Fibroblast of villous mesenchyme (primary cell): ENCODE measurements around the gene COLEC11. TPM values are rescaled to one million over a fixed set of nuclear protein-coding genes. Genes with fewer than 3 reads are reported as not detected.
"Not testable (repeated sequence)": the region's sequence is repeated elsewhere in the genome, so short reads cannot be mapped to it uniquely, and the experiment has no call there.

Experiments
- DNase-seq: peaks from one replicate; pipeline ENCODE4 v3.0.0-alpha.2; 2010; ENCODE audit warnings: low read depth
- H3K4me3 ChIP-seq: 2 replicates; pipeline ENCODE4 v1.5.1; 2011; ENCODE audit warnings: low read depth, mild to moderate bottlenecking, low read length
- total RNA-seq: library from RNA; depleted of rRNA; stranded (reverse); fragments of >200 nt; gene quantifications from 2 replicates; pipeline ENCODE4 v1.2.3, GENCODE V29; 2012
- TF ChIP-seq, protein P1 (sequence below): IDR thresholded peaks from 2 replicates; pipeline ENCODE4 v1.5.1; 2012; ENCODE audit warnings: low read depth, mild to moderate bottlenecking, low read length; ENCODE audit not compliant: insufficient read depth

COLEC11 gene
- total RNA-seq, 1 donor, result 0.43 TPM

DNA sequence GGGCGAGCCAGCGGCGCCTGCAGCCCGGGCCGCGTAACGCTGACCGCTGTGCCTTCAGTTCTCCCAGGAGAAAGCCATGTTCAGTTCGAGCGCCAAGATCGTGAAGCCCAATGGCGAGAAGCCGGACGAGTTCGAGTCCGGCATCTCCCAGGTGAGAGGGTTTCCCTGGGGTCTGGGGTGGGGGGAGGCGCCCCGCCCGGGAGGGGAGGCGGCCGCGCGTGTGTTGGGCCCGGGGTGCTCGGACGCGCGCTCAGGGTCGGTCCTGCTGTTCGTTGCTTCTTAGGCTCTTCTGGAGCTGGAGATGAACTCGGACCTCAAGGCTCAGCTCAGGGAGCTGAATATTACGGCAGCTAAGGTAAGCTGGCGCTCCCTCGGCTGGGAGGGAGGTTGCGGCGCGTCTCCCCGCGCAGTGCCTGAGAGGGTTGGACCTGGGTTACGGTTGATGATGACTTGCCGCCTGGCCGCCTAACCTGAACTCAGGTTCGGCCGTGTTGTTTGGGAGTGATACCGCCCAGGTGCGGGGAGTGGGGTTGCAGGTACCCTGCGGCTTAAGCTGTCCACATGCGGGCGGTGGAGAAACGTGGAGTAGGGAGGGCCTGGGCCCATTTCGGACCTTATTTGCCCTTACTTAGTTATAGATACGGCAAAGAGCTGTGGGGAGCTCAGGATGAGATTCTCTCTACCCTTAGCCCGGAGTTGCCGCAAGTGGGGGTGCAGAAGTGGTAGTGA is 19.2 kb upstream of the COLEC11 start:
- H3K4me3 ChIP-seq, result peak overlapping the region; percentile 78
- DNase-seq, result no peak
- TF ChIP-seq, protein P1, sequence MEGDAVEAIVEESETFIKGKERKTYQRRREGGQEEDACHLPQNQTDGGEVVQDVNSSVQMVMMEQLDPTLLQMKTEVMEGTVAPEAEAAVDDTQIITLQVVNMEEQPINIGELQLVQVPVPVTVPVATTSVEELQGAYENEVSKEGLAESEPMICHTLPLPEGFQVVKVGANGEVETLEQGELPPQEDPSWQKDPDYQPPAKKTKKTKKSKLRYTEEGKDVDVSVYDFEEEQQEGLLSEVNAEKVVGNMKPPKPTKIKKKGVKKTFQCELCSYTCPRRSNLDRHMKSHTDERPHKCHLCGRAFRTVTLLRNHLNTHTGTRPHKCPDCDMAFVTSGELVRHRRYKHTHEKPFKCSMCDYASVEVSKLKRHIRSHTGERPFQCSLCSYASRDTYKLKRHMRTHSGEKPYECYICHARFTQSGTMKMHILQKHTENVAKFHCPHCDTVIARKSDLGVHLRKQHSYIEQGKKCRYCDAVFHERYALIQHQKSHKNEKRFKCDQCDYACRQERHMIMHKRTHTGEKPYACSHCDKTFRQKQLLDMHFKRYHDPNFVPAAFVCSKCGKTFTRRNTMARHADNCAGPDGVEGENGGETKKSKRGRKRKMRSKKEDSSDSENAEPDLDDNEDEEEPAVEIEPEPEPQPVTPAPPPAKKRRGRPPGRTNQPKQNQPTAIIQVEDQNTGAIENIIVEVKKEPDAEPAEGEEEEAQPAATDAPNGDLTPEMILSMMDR, result no peak

DNA sequence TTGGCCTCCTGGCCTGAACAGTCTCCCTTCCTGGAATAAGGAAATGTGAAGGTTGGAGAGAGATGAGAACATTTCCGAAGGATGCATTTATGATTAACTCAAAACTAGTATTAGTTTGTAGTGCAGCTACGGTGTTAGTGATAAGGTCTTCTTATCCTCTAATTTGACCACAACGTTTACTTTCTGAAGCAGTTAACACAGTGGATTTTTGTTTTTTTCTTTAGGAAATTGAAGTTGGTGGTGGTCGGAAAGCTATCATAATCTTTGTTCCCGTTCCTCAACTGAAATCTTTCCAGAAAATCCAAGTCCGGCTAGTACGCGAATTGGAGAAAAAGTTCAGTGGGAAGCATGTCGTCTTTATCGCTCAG is 18.7 kb upstream of the COLEC11 start:
- H3K4me3 ChIP-seq, result peak overlapping the region; percentile 78
- not testable (repeated sequence) for DNase-seq

DNA sequence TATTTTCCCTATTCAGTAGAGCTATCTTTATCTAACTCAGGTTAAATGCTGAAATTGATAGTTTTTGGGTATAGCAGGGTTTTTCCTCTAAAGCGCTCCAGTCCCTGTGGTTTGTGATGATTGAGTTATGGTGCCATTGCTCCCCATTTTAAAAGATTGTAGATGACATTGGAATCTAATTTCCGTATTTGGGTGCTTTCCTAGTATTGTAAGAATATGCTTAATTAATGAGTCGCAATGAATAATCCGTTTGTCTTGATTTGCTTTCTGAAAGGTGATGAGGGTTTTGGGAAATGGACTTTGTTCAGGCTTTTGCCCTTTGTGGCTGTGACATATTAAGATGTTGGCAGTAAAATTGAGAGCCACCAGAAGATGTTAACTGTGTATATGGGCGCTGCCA is 15.9 kb upstream of the COLEC11 start:
- TF ChIP-seq, protein P1, result no peak
- H3K4me3 ChIP-seq, result peak overlapping the region; percentile 40
- DNase-seq, result no peak

DNA sequence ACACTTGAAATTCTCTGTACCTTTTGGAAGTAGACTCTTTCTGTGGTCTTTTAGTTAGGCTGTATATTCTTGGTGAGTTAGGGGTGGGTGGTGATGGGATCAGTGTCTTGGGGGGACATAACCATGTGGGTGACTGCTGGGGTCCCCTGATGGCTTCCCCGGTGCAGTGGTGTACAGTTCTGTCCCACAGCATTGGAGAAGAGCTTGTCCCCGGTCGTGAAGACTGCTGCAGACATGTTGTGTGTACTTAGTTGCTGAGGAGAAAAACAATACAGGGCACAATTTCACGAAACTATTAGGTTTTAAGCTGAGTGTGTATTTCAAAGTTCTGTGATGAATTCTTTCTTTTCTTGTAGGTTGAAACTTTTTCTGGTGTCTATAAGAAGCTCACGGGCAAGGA is 14.5 kb upstream of the COLEC11 start:
- TF ChIP-seq, protein P1, result no peak
- H3K4me3 ChIP-seq, result no peak overlapping the region
- no peak for DNase-seq

DNA sequence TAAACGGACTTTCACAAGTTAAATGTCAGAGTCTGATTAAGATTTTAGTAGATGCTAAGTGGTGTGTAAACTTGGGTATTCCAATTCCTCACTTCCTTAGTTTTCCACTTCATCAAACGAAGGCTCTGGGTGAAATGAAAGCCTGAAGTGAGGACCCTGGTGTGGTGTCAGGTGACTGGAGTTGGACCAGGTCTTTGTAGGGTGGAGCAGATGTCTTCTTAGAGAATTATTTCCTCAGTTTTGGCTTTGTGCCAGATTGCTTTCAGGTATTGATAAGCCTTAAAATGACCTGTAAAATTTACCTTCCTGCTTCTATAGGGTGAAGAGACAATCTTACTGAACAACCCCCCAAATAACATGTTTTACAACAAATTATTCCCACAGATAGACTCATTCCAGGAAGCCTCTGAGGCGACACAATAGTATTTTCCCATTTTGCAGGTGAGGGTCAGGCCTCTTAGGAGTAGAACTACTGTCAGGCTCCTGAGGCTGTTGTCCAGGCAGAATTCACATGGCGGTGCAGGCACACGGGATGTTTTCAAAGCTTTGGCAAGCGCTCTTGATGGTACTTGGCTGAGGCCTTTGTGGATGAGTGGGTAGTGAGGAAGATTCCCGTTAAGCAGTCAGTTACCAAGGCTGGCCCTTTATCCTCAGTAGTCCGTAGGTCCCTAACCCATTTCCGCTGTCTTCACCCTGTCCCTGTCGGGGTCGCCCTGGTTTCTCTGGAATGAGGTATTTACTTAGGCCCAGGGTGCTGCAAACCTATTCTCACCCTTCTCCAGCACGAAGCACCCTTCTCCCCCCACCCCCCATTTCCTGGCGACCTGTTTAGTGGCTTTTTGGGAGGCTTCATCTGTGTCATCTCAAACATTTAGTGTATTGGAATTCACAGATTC is 13.3 kb upstream of the COLEC11 start:
- no peak overlapping the region for H3K4me3 ChIP-seq
- TF ChIP-seq, protein P1, result no peak
- DNase-seq, result no peak

DNA sequence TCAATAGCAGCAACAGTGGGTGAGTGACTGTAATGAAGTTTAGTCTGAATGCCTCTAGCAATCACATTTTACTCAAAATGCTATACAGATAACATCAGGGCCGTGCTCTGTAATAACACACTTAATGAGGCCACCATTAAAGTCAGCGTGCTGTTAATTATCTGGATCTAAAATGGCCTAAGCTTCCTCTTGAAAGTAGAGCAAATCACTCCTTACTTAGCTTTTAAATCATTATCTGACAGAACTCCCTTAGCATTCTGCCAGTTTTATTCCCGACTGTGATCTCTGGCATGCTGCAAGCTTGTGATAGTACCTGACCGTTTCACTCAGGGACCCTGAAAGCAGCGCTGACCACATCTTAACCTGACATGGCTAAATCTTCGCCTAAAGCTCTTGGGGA is 10.8 kb upstream of the COLEC11 start:
- no peak for DNase-seq
- TF ChIP-seq, protein P1, result no peak
- H3K4me3 ChIP-seq, result no peak overlapping the region

DNA sequence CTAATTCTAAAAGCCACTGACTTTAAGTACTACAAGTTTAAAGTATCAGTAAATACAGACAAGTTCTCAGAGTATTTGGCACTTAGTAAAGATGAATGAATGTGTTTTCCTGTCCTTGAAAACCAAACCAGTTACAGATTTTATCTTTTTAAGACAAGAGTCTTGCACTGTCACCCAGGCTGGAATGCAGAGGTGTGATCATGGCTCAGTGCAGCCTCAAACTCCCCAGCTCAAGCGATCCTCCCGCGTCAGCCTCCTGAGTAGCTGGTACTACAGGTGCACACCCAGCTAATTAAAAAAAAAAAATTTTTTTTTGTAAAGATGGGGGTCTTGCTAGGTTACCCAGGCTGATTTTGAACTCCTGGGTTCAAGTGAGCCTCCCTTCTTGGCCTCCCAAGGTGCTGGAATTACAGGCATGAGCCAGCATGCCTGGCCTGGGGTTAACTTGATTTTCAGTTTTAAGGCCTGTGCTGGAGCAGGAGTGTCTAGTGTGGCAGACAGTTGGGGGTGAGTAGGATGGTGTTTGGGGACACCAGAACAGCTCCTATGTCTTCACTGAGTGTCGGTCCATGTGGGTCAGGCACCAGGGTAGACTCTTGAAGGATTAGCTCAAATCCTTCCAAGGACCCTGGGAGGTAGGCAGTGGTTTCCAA is 10.2 kb upstream of the COLEC11 start:
- peak overlapping the region; percentile 40 for H3K4me3 ChIP-seq
- TF ChIP-seq, protein P1, result no peak
- no peak for DNase-seq
